AG04449 (cell line): Measurements from ENCODE around the gene ABCC10.

Experiments
- CTCF ChIA-PET: fragments of 350-600 bp; formaldehyde crosslinking; extraction: SDS; loops from one replicate; lab custom pipeline; 2021; ENCODE audit warnings: antibody characterized with exemption; lab: Yijun Ruan, JAX
- POLR2A ChIA-PET: fragments of 400-600, 350-600 bp; formaldehyde crosslinking; extraction: SDS; loops from one replicate; lab custom pipeline; 2020; ENCODE audit warnings: antibody characterized with exemption, inconsistent platforms; lab: Yijun Ruan, JAX
- DNase-seq: peaks from one replicate; pipeline ENCODE4 v3.0.0-alpha.2; 2010; ENCODE audit warnings: low read depth, low spot score
- H3K4me3 ChIP-seq: 2 replicates; pipeline ENCODE4 v1.5.1; 2011; ENCODE audit warnings: low read depth, mild to moderate bottlenecking, control low read depth, low read length
- TF ChIP-seq, protein P1 (sequence below): IDR thresholded peaks from one replicate; pipeline ENCODE4 v1.5.1; 2011; ENCODE audit warnings: mild to moderate bottlenecking, moderate library complexity, low read length, control low read depth, inconsistent platforms; ENCODE audit not compliant: insufficient read depth; ENCODE audit errors: missing control alignments

ABCC10 gene

GRCh38 chr6:43476746-43477145 lies 49.4 kb downstream of the ABCC10 start:
- POLR2A ChIA-PET, result interaction anchor here (1.2 to 1.5 kb wide), 2 partner anchors 12 to 38 kb away, joined by 4 to 5 read pairs; no protein-coding TSS in a partner anchor
- CTCF ChIA-PET, result interaction anchor here (0.6 to 5.2 kb wide), 5 partner anchors 19 to 369 kb away, joined by 3 to 21 read pairs (median 9); no protein-coding TSS in a partner anchor
- TF ChIP-seq, protein P1, sequence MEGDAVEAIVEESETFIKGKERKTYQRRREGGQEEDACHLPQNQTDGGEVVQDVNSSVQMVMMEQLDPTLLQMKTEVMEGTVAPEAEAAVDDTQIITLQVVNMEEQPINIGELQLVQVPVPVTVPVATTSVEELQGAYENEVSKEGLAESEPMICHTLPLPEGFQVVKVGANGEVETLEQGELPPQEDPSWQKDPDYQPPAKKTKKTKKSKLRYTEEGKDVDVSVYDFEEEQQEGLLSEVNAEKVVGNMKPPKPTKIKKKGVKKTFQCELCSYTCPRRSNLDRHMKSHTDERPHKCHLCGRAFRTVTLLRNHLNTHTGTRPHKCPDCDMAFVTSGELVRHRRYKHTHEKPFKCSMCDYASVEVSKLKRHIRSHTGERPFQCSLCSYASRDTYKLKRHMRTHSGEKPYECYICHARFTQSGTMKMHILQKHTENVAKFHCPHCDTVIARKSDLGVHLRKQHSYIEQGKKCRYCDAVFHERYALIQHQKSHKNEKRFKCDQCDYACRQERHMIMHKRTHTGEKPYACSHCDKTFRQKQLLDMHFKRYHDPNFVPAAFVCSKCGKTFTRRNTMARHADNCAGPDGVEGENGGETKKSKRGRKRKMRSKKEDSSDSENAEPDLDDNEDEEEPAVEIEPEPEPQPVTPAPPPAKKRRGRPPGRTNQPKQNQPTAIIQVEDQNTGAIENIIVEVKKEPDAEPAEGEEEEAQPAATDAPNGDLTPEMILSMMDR, result no peak
- DNase-seq, result no peak
- peak overlapping the region; percentile 74 for H3K4me3 ChIP-seq

DNA sequence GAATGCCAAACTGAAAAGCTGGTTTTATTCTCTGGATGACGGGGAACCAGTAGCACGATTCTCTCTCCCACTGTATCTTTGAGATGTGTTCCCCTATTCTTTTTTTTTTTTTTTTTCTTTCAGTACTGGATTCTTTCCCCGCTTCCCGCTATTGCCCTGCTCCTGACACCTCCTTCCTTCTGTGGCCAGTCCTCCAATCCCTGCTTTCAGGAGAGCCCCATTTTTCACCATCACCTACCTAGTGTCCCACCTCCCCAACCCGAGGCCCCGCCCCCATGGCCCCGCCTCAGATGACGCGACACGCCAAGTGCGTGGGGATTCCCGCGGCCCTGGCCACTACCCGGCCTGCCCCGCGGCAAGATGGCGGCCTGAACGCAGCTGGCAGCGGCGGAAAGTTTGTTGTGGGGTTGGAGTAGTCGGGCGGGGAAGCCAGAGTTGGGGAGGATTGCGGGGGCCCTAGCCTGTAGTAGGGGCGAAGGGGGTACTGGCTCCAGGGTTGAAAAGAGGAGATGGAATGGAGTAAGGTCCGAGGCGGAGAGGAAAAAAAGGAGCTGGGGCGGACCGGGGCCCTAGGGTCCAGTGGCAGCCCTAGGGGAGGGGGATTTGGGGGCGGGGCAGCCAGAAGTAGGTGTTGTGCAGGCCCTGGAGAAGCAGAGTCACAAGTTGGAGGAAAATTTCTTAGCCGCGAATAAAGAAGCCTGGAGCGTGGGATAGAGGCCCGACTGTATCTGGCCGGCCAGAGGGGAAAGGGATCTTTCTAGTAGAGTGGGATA lies 50.1 kb downstream of the ABCC10 start, which contains the start of gene TJAP1:
Gene TJAP1 (plus strand): TSS at position 336 of the 773 bp plus-strand sequence. CDS start 21,432 bp downstream, outside the sequence.
- H3K4me3 ChIP-seq, result peak within 1 kb of the TSS; percentile 74
- CTCF ChIA-PET, result interaction anchor here (0.6 to 5.2 kb wide), 7 partner anchors 15 to 368 kb away, joined by 3 to 21 read pairs (median 4); no protein-coding TSS in a partner anchor
- TF ChIP-seq, protein P1, result no peak
- DNase-seq, result no peak
- POLR2A ChIA-PET, result interaction anchor here (0.8 to 1.5 kb wide), 5 partner anchors 12 to 39 kb away, joined by 3 to 5 read pairs (median 4); no protein-coding TSS in a partner anchor

DNA sequence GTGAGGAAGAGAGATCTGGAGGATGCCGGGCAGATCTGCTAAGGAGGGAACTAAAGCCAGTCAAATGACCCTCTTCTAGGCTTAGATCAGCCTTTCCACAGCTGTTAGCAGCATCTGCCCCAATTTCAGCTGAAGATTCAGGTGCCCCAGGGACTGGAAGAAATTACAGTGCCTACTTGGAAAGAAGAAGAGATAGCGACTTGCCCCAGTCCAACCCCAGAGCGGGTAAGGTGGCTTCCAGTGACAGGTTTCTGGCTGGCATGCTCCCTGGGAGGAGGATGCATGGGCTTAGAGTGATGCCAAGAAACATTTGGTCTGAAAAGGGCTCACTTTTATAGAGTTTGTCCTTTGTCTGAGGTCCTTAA lies 50.6 kb downstream of the ABCC10 start:
- TF ChIP-seq, protein P1, result no peak
- ChIA-PET CTCF (interaction anchor here (0.9 to 5.2 kb wide), 5 partner anchors 14 to 91 kb away, joined by 3 to 21 read pairs (median 9); no protein-coding TSS in a partner anchor), POLR2A (interaction anchor here (0.8 to 1.5 kb wide), 5 partner anchors 13 to 40 kb away, joined by 3 to 5 read pairs (median 4); no protein-coding TSS in a partner anchor)
- H3K4me3 ChIP-seq, result peak overlapping the region; percentile 74
- no peak for DNase-seq

DNA sequence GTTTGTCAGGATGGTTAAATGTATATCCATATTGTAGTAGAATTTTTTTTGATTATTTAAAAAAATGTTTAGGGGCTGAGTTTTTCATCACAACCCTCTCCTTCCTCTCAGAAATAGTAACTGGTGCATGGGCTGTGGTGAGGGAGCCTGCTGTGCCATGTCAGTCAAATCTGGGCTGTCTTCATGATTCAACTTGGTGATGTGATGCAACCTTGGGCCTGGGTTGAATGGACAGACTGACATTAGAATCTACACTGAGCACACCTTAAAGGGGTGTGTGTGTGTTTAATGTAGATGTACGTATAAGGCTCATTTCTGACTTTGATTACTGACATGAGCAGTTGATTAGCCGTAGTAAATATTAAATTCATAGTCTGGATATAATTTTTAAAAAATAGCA lies 53.7 kb downstream of the ABCC10 start:
- POLR2A ChIA-PET, result no interaction called here
- CTCF ChIA-PET, result interaction anchor here (0.7 to 3.0 kb wide), 3 partner anchors 9 to 251 kb away, joined by 3 to 27 read pairs (median 3); no protein-coding TSS in a partner anchor
- TF ChIP-seq, protein P1, result no peak
- H3K4me3 ChIP-seq, result no peak overlapping the region
- DNase-seq, result no peak

GRCh38 chr6:43481591-43482236 lies 54.4 kb downstream of the ABCC10 start:
- ChIA-PET POLR2A (no interaction called here), CTCF (interaction anchor here (0.7 to 1.1 kb wide), 3 partner anchors 8 to 251 kb away, joined by 3 read pairs; no protein-coding TSS in a partner anchor)
- TF ChIP-seq, protein P1, result no peak
- H3K4me3 ChIP-seq, result no peak overlapping the region
- DNase-seq, result no peak
